Adrenal gland (tissue), 12 donors: Measurements from ENCODE around the gene NPAS3. TPM values are rescaled to one million over a fixed set of nuclear protein-coding genes. Genes with fewer than 3 reads are reported as not detected.

Source experiments
- DNase-seq, 7 donors: peaks; one replicate each; pipeline ENCODE4 v3.0.0-alpha.2; 2019 to 2020
- H3K27ac ChIP-seq, 5 donors: fragments of 200-600 bp; sonication (generic) in 4 of 5; 1 replicate in 3 of 5; 2 replicates in 2 of 5; pipeline versions ENCODE4 v1.5.1 to v1.8.0; 2016 to 2020; ENCODE audit warnings: mild to moderate bottlenecking in 1 of 5
- H3K27me3 ChIP-seq: fragments of 200-600 bp; 2 replicates; pipeline ENCODE4 v1.8.0; 2021
- H3K36me3 ChIP-seq, 2 donors: fragments of 200-600 bp; replicated peaks in 1 of 2; 1 replicate in 1 of 2; 2 replicates in 1 of 2; pipeline versions ENCODE4 v1.5.1 to v1.8.0; 2018 to 2022
- H3K4me1 ChIP-seq, 2 donors: fragments of 200-600 bp; replicated peaks in 1 of 2; 1 replicate in 1 of 2; 2 replicates in 1 of 2; pipeline versions ENCODE4 v1.5.1 to v1.8.0; 2018 to 2021
- H3K4me3 ChIP-seq, 4 donors: fragments of 200-600 bp; sonication (generic) in 3 of 4; one replicate each; pipeline ENCODE4 v1.5.1; 2016 to 2018
- H3K9me3 ChIP-seq, 3 donors: fragments of 200-600 bp; sonication (generic) in 1 of 3; replicated peaks in 1 of 3; 1 replicate in 2 of 3; 2 replicates in 1 of 3; pipeline versions ENCODE4 v1.5.1 to v1.8.0; 2016 to 2021
- POLR2A ChIP-seq, 2 donors: fragments of 450-650 bp; IDR thresholded peaks; one replicate each; pipeline ENCODE4 v1.6.1; 2017; ENCODE audit warnings: antibody characterized with exemption in 2 of 2, mild to moderate bottlenecking in 2 of 2, moderate library complexity in 1 of 2
- WGBS, 4 donors: extraction: QIAGEN DNeasy Blood & Tissue Kit in 2 of 4; methylation state at CpG; one replicate each; pipeline versions ENCODE4 v1.1.5 to v1.1.7; 2013 to 2017; 5-methylcytosine and 5-hydroxymethylcytosine counted together
- intact Hi-C, 2 donors: fragments of 100-400 bp; cut with DNase I; formaldehyde crosslinking; loops; one replicate each; pipeline versions ENCODE4 v1.14.1 to v1.15.0; 2022 to 2023
- polyA plus RNA-seq, 3 donors: library from polyadenylated mRNA; stranded (reverse); fragments of 200-250 nt in 2 of 3; fragments of 350-450 nt in 1 of 3; fragmentation: Illumina TruSeq in 1 of 3; extraction: RNeasy Lipid Tissue Mini Kit (QIAGEN cat#74804) in 1 of 3; gene quantifications; one replicate each; pipeline ENCODE4 v1.2.3, GENCODE V29; 2013 to 2014
- total RNA-seq, 9 donors: library from RNA; depleted of rRNA in 4 of 9; stranded (reverse); fragments of >200 nt in 4 of 9; fragments of 120-200 nt in 1 of 9; fragmentation: NEBNext Ultra II Directional in 1 of 9; extraction: Animal tissue kit (Norgen Biotek cat#: 25700) in 1 of 9; gene quantifications; one replicate each; pipeline versions ENCODE4 v1.1.0 to v1.2.4, GENCODE V29; 2013 to 2023
- TF ChIP-seq, protein P1 (sequence below), 6 experiments: fragments of 450-650 bp in 4 of 6; fragments of 200-600 bp in 2 of 6; sonication (generic) in 1 of 6; IDR thresholded peaks; 1 replicate in 5 of 6; 2 replicates in 1 of 6; pipeline versions ENCODE4 v1.5.1 to v1.8.0; 2016 to 2021; ENCODE audit warnings: antibody characterized with exemption in 6 of 6, mild to moderate bottlenecking in 2 of 6, moderate library complexity in 1 of 6
- donor health status: healthy with polysubstance abuse.
- donor health status: Bipolar disorder and iron deficiency.
- donor health status: DM: yes; HTN: yes; CAD: no.
- donor health status: DM: no; HTN: no; CAD: no.
- donor health status: DM: no; HTN: no; CAD: no.
- donor health status: DM: yes; HTN: yes; CAD: no.

Gene NPAS3
- total and polyA plus RNA-seq, 12 donors = 0.36 to 7.5 (median 1.5) TPM

DNA sequence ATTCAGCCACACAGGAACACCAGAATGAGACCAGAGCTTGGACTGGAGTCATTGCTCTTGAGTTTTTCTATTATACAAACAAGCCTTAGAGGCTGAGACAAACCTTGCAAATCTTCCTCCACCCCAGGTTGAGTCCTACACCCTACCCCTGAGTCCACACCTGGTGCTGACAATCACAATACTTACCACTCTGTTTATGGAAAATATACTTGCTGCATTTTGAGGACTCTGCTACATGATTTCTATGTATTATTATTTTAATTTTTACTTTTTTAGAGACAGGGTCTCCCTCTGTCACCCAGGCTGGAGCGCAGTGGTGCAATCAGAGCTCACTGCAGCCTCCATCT, 910.7 kb downstream of the NPAS3 start:
- Histone ChIP-seq H3K4me3 (no peak overlapping the region), H3K27me3 (peaks cover 13% of the 10 kb centered on the region), H3K36me3 (no peaks in the 10 kb centered on the region), H3K4me1 (no peaks in the 10 kb centered on the region), H3K9me3 (no peaks in the 10 kb centered on the region), H3K27ac (no peak overlapping the region)
- TF ChIP-seq, protein P1, sequence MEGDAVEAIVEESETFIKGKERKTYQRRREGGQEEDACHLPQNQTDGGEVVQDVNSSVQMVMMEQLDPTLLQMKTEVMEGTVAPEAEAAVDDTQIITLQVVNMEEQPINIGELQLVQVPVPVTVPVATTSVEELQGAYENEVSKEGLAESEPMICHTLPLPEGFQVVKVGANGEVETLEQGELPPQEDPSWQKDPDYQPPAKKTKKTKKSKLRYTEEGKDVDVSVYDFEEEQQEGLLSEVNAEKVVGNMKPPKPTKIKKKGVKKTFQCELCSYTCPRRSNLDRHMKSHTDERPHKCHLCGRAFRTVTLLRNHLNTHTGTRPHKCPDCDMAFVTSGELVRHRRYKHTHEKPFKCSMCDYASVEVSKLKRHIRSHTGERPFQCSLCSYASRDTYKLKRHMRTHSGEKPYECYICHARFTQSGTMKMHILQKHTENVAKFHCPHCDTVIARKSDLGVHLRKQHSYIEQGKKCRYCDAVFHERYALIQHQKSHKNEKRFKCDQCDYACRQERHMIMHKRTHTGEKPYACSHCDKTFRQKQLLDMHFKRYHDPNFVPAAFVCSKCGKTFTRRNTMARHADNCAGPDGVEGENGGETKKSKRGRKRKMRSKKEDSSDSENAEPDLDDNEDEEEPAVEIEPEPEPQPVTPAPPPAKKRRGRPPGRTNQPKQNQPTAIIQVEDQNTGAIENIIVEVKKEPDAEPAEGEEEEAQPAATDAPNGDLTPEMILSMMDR (IDR thresholded peaks at IDR 0.05) = no peak
- TF ChIP-seq POLR2A (IDR thresholded peaks at IDR 0.05) = no peak
- no peak for DNase-seq
- 94 to 100% (median 98%) methylated on average over 1 of the region's 1 CpG for WGBS, 4 donors
- intact Hi-C loops = loop anchor here (10.0 kb wide), 3 partner anchors 245 to 455 kb away; no protein-coding TSS in a partner anchor

DNA sequence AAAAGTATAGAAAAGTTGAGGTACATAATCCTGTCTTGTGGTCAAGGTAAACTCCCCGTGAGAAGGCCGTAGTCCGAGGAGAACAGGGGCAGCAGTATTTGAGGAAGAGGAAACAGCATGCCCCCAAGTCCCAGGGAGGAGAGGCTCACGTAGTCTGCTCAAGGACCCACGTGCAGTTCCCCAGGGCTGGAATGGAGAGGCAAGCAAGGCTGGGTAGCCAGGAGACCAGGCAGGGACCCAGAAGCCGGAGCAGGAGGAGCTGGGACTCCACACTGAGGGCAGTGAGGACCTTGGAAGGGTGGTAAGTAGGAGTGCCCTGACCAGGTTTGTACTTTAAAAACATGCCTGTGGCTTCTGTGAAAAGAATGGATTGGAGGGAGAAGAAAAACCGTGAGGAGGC, 912.1 kb downstream of the NPAS3 start:
- no peak for TF ChIP-seq POLR2A (IDR thresholded peaks at IDR 0.05)
- TF ChIP-seq, protein P1 (IDR thresholded peaks at IDR 0.05) = no peak
- whole genome bisulfite sequencing, 4 donors = 63 to 78% (median 71%) methylated on average over 7 of the region's 7 CpGs
- intact Hi-C loops = no loop called here

DNA sequence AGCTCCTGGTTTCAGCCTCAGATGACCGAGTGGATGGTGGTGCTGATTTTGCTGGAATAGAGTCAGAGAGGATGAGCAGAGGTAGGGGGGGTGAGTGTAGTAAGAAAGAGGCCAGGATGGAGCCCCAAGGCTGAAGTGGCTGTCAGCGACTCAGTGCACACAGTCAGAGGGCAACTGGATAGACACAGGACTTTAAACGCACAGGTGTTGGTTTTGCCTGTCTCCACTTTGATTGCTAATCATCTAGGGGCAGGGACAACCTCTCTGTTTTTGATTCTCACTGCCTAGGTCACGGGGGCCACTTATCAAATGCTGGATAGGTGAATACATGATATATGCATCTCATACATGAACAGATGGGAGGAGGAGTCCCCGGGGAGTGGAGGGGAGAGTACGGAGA, 912.7 kb downstream of the NPAS3 start:
- no peaks in the 10 kb centered on the region for H3K4me1 ChIP-seq
- TF ChIP-seq, protein P1 (IDR thresholded peaks at IDR 0.05) = no peak
- no peak for TF ChIP-seq POLR2A (IDR thresholded peaks at IDR 0.05)
- H3K27ac ChIP-seq = no peak overlapping the region
- no peaks in the 10 kb centered on the region for H3K9me3 ChIP-seq
- WGBS, 4 donors = 65 to 73% (median 69%) methylated on average over 6 of the region's 6 CpGs
- no peak overlapping the region for H3K4me3 ChIP-seq
- peaks cover 10% of the 10 kb centered on the region for H3K27me3 ChIP-seq
- intact Hi-C loops = no loop called here
- DNase-seq = no peak
- H3K36me3 ChIP-seq = no peaks in the 10 kb centered on the region

More for the DNA sequence above, 912.1 kb downstream of the NPAS3 start:
- Histone ChIP-seq H3K27ac (no peak overlapping the region), H3K4me3 (no peak overlapping the region), H3K36me3 (no peaks in the 10 kb centered on the region), H3K9me3 (no peaks in the 10 kb centered on the region), H3K4me1 (no peaks in the 10 kb centered on the region), H3K27me3 (peaks cover 13% of the 10 kb centered on the region)
- no peak for DNase-seq

DNA sequence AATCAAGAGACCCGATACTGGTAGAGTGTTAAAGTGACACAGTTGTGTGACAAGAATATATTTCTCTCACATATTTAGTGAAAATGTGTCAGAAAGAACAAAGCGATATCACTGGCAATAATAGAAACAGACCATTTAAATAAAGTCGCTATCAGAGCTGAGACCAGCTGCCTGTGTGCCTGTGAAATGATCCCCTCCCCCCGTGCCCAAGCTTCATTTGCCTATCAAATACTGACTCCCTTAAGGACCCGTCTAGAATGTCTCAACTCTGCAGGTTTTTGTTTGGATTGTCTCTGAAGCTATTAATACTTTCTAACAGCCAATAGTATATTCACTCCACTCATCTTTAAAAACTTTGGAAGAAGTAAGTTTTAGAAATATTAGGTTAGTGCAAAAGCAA, 913.3 kb downstream of the NPAS3 start:
- Histone ChIP-seq H3K4me3 (no peak overlapping the region), H3K36me3 (no peaks in the 10 kb centered on the region), H3K4me1 (no peaks in the 10 kb centered on the region), H3K27ac (no peak overlapping the region), H3K27me3 (peaks cover 4% of the 10 kb centered on the region), H3K9me3 (no peaks in the 10 kb centered on the region)
- WGBS, 4 donors = 55 to 68% (median 64%) methylated on average over 5 of the region's 5 CpGs
- no peak for DNase-seq
- TF ChIP-seq, protein P1 (IDR thresholded peaks at IDR 0.05) = no peak
- TF ChIP-seq POLR2A (IDR thresholded peaks at IDR 0.05) = no peak
- intact Hi-C loops = no loop called here
